WTC11 (cell line): ENCODE results near the gene ODAD4.

Experiments used
- ZNF121 ChIP-seq: sonication (generic); formaldehyde crosslinking; IDR thresholded peaks from 2 replicates; pipeline ENCODE4 v1.8.0; 2023; ENCODE audit warnings: missing genetic modification reagents
- TF ChIP-seq, protein P1 (sequence below): fragments of 200-600 bp; IDR thresholded peaks from 2 replicates; pipeline ENCODE4 v1.8.0; 2022; ENCODE audit warnings: antibody characterized with exemption
- TF ChIP-seq, protein P2 (sequence below): sonication (generic); formaldehyde crosslinking; IDR thresholded peaks from 2 replicates; pipeline ENCODE4 v1.8.1; 2023; ENCODE audit warnings: mild to moderate bottlenecking, missing genetic modification reagents, moderate library complexity

DNA sequence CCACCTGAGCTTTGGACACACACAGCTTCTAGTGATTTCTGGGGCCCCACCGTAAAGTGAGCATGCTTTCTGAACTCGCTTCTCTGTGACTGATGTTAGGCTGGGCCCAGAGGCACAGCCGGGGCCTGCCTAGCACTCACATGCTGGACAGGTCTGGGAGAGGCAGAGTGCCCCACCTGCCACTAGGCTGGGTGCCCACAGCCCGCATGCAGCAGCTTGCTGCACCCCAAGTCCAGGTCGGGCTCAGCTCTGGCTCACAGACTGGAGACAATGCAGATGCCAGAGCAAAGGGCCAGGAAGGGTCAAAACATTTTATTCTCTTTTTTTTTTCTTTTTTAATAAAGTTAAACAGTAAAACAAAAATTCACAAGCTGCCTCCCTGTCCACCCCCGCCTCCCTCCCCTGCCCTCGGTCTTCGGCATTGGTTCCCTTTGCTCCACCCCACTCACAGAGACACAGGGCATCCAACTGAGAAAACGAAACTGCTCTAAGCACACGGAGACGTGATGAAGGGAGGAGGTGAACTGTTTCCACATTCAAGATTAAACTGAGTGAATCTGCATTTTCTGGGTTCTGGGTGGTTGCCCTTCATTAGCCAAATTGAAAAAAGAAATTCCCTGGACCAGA is 45.8 kb downstream of the ODAD4 start:
- TF ChIP-seq ZNF121 (CRISPR knock-in tag), result no peak
- TF ChIP-seq, protein P1, sequence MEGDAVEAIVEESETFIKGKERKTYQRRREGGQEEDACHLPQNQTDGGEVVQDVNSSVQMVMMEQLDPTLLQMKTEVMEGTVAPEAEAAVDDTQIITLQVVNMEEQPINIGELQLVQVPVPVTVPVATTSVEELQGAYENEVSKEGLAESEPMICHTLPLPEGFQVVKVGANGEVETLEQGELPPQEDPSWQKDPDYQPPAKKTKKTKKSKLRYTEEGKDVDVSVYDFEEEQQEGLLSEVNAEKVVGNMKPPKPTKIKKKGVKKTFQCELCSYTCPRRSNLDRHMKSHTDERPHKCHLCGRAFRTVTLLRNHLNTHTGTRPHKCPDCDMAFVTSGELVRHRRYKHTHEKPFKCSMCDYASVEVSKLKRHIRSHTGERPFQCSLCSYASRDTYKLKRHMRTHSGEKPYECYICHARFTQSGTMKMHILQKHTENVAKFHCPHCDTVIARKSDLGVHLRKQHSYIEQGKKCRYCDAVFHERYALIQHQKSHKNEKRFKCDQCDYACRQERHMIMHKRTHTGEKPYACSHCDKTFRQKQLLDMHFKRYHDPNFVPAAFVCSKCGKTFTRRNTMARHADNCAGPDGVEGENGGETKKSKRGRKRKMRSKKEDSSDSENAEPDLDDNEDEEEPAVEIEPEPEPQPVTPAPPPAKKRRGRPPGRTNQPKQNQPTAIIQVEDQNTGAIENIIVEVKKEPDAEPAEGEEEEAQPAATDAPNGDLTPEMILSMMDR, result no peak
- TF ChIP-seq, protein P2, sequence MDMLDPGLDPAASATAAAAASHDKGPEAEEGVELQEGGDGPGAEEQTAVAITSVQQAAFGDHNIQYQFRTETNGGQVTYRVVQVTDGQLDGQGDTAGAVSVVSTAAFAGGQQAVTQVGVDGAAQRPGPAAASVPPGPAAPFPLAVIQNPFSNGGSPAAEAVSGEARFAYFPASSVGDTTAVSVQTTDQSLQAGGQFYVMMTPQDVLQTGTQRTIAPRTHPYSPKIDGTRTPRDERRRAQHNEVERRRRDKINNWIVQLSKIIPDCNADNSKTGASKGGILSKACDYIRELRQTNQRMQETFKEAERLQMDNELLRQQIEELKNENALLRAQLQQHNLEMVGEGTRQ, result no peak
